SK-N-SH (cell line): ENCODE results near the gene GALNT4.

Experiments used
- ELF1 ChIP-seq: IDR thresholded peaks from 2 replicates; pipeline ENCODE4 v1.4.0; 2012
- JUND ChIP-seq: IDR thresholded peaks from 2 replicates; pipeline ENCODE4 v1.4.0; 2012
- RXRA ChIP-seq: IDR thresholded peaks from 2 replicates; pipeline ENCODE4 v1.4.0; 2012; ENCODE audit warnings: low read depth, mild to moderate bottlenecking, borderline replicate concordance
- TF ChIP-seq, protein P1 (sequence below): fragments of 200-600 bp; sonication (generic); IDR thresholded peaks from 2 replicates; pipeline ENCODE4 v1.6.1; 2017; ENCODE audit warnings: antibody characterized with exemption, mild to moderate bottlenecking, moderate library complexity
- TF ChIP-seq, protein P2 (sequence below): IDR thresholded peaks from 2 replicates; pipeline ENCODE4 v1.4.0; 2012; ENCODE audit warnings: low read depth, borderline replicate concordance
- TF ChIP-seq, protein P3 (sequence below): IDR thresholded peaks from 2 replicates; pipeline ENCODE4 v1.4.0; 2012; ENCODE audit warnings: low read depth, borderline replicate concordance

DNA sequence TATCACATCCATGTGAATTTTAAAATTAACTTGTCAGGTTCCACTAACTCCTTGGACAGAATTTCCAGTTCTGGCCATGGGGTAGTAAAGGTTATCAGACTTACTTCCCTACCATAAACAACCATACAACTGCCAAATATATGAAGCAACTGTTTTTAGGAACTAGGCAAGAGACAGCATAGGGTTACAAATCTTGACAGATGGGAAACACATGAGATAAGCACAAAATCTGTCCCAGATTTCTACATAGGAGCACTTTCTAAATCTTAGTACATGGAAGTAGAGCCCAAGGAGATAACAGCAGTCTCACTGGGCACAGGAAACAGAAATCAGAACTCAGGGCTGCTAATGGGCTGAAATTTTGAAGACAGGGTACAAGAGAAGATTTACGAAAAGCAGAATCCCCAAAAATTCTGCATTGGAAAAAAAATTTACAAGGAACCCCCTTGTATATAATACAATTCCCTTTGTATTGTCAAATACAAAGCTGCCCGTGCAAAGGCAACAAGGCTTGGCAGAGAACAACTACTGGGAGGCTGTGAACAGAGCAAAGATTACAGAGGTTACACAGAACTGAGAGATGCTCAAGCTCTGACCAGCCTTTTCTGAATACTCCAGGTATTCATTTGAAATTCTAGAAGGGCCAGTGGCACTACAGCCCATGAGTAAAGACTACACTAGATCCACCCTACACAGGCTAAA is 43.2 kb downstream of the GALNT4 start:
- TF ChIP-seq, protein P1, sequence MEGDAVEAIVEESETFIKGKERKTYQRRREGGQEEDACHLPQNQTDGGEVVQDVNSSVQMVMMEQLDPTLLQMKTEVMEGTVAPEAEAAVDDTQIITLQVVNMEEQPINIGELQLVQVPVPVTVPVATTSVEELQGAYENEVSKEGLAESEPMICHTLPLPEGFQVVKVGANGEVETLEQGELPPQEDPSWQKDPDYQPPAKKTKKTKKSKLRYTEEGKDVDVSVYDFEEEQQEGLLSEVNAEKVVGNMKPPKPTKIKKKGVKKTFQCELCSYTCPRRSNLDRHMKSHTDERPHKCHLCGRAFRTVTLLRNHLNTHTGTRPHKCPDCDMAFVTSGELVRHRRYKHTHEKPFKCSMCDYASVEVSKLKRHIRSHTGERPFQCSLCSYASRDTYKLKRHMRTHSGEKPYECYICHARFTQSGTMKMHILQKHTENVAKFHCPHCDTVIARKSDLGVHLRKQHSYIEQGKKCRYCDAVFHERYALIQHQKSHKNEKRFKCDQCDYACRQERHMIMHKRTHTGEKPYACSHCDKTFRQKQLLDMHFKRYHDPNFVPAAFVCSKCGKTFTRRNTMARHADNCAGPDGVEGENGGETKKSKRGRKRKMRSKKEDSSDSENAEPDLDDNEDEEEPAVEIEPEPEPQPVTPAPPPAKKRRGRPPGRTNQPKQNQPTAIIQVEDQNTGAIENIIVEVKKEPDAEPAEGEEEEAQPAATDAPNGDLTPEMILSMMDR: no peak
- TF ChIP-seq, protein P2, sequence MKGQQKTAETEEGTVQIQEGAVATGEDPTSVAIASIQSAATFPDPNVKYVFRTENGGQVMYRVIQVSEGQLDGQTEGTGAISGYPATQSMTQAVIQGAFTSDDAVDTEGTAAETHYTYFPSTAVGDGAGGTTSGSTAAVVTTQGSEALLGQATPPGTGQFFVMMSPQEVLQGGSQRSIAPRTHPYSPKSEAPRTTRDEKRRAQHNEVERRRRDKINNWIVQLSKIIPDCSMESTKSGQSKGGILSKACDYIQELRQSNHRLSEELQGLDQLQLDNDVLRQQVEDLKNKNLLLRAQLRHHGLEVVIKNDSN: no peak
- TF ChIP-seq ELF1: no peak
- TF ChIP-seq, protein P3, sequence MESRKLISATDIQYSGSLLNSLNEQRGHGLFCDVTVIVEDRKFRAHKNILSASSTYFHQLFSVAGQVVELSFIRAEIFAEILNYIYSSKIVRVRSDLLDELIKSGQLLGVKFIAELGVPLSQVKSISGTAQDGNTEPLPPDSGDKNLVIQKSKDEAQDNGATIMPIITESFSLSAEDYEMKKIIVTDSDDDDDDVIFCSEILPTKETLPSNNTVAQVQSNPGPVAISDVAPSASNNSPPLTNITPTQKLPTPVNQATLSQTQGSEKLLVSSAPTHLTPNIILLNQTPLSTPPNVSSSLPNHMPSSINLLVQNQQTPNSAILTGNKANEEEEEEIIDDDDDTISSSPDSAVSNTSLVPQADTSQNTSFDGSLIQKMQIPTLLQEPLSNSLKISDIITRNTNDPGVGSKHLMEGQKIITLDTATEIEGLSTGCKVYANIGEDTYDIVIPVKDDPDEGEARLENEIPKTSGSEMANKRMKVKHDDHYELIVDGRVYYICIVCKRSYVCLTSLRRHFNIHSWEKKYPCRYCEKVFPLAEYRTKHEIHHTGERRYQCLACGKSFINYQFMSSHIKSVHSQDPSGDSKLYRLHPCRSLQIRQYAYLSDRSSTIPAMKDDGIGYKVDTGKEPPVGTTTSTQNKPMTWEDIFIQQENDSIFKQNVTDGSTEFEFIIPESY: no peak
- no peak for TF ChIP-seq RXRA
- TF ChIP-seq JUND: no peak
